HG03108 (cell line): ENCODE data around the gene UBAC1.

Experiments used
- ATAC-seq: cut with Tn5 transposase; IDR thresholded peaks from one replicate; pipeline ENCODE4 v1.9.1; 2021; ENCODE audit warnings: moderate library complexity; ENCODE audit not compliant: unreplicated experiment

Gene UBAC1

GRCh38 chr9:135887585-135888050 lies 73.6 kb downstream of the UBAC1 start:
- peak; percentile 58 for ATAC-seq

GRCh38 chr9:135887021-135887507 lies 74.1 kb downstream of the UBAC1 start:
- ATAC-seq, result peak; percentile 3

GRCh38 chr9:135886147-135886981 lies 74.8 kb downstream of the UBAC1 start:
- no peak for ATAC-seq

GRCh38 chr9:135885100-135885853 lies 75.9 kb downstream of the UBAC1 start:
- ATAC-seq, result no peak

GRCh38 chr9:135884328-135885035 lies 76.7 kb downstream of the UBAC1 start:
- no peak for ATAC-seq

- no peak for ATAC-seq
Observed at GRCh38 chr9:135883410-135884089, 77.6 kb downstream of the UBAC1 start.
